A549 (cell line): ENCODE data around the gene EPB42. TPM values are rescaled to one million over a fixed set of nuclear protein-coding genes. Genes with fewer than 3 reads are reported as not detected.

Source experiments
- ATAC-seq, 2 experiments: fragments of 200-7000 bp in 1 of 2; fragments of >200 bp in 1 of 2; cut with Nextera tagmentation in 1 of 2; cut with Tn5 transposase in 1 of 2; 3 replicates each; pipeline versions ENCODE4 v1.8.0 to v1.9.1; 2018 to 2020; ENCODE audit warnings: mild to moderate bottlenecking in 1 of 2, moderate library complexity in 1 of 2
- CTCF ChIA-PET: fragments of 300-600 bp; sonication (Branson Sonifier 250); formaldehyde crosslinking; extraction: SDS; loops from one replicate; lab custom pipeline; 2021; ENCODE audit warnings: antibody characterized with exemption, inconsistent platforms; lab: Yijun Ruan, JAX
- POLR2A ChIA-PET: fragments of 350-600 bp; formaldehyde crosslinking; extraction: SDS; loops from one replicate; lab custom pipeline; 2021; ENCODE audit warnings: antibody characterized with exemption, inconsistent platforms; lab: Yijun Ruan, JAX
- DNase-seq, 2 experiments: peaks; one replicate each; pipeline versions ENCODE4 v3.0.0 to v3.0.0-alpha.2; 2011 to 2016; ENCODE audit warnings: low read depth in 1 of 2, low spot score in 1 of 2
- FAIRE-seq: peaks from 2 replicates; lab custom pipeline; 2011; peaks lifted over from hg19 to GRCh38; lab: Jason Lieb, UNC
- H3K27ac ChIP-seq, 2 experiments: fragments of >200 bp; sonication (Bioruptor Twin); formaldehyde crosslinking; 3 replicates each; pipeline ENCODE4 v1.5.1; 2016 to 2017
- H3K4me1 ChIP-seq: fragments of >200 bp; sonication (Bioruptor Twin); formaldehyde crosslinking; 3 replicates; pipeline ENCODE4 v1.6.1; 2016
- H3K4me2 ChIP-seq: fragments of >200 bp; sonication (Bioruptor Twin); formaldehyde crosslinking; 3 replicates; pipeline ENCODE4 v1.6.1; 2016
- H3K4me3 ChIP-seq: fragments of >200 bp; sonication (Bioruptor Twin); formaldehyde crosslinking; 3 replicates; pipeline ENCODE4 v1.5.1; 2016
- H3K9me3 ChIP-seq: fragments of >200 bp; sonication (Bioruptor Twin); formaldehyde crosslinking; 3 replicates; pipeline ENCODE4 v1.6.1; 2016
- BCL3 ChIP-seq: fragments of >200 bp; sonication (Bioruptor Twin); formaldehyde crosslinking; IDR thresholded peaks from 3 replicates; pipeline ENCODE4 v1.6.1; 2016
- CTCF ChIP-seq: fragments of >200 bp; sonication (Bioruptor Twin); formaldehyde crosslinking; IDR thresholded peaks from 3 replicates; pipeline ENCODE4 v1.5.1; 2016
- ELK1 ChIP-seq: fragments of 150-350 bp; IDR thresholded peaks from 2 replicates; pipeline ENCODE4 v1.6.1; 2014; ENCODE audit warnings: low read depth, mild to moderate bottlenecking, low read length
- EP300 ChIP-seq, 2 experiments: fragments of >200 bp; sonication (Bioruptor Twin); formaldehyde crosslinking; IDR thresholded peaks; 2 replicates in 1 of 2; 3 replicates in 1 of 2; pipeline ENCODE4 v1.6.1; 2016 to 2017
- FOSL2 ChIP-seq, 2 experiments: fragments of 450-650 bp in 1 of 2; fragments of >200 bp in 1 of 2; sonication (Bioruptor Twin) in 1 of 2; formaldehyde crosslinking; IDR thresholded peaks; 2 replicates each; pipeline versions ENCODE4 v1.5.0 to v1.6.1; 2016 to 2020; ENCODE audit warnings: mild to moderate bottlenecking in 1 of 2, moderate library complexity in 1 of 2
- HDAC2 ChIP-seq: fragments of 200-600 bp; sonication (generic); IDR thresholded peaks from 2 replicates; pipeline ENCODE4 v1.6.1; 2016
- HES2 ChIP-seq: fragments of >200 bp; sonication (Bioruptor Twin); formaldehyde crosslinking; IDR thresholded peaks from 2 replicates; pipeline ENCODE4 v1.6.1; 2016
- HOXA7 ChIP-seq: fragments of 250-450 bp; sonication (Bioruptor Pico); IDR thresholded peaks from 2 replicates; pipeline ENCODE4 v1.5.0; 2020; ENCODE audit warnings: mild to moderate bottlenecking, moderate library complexity
- HOXB13 ChIP-seq: fragments of 250-450 bp; sonication (Bioruptor Pico); IDR thresholded peaks from 2 replicates; pipeline ENCODE4 v1.5.0; 2020; ENCODE audit warnings: low read depth, mild to moderate bottlenecking, moderate library complexity
- HOXB5 ChIP-seq: fragments of 250-450 bp; sonication (Bioruptor Pico); IDR thresholded peaks from 2 replicates; pipeline ENCODE4 v1.5.0; 2020; ENCODE audit warnings: mild to moderate bottlenecking, moderate library complexity
- JUN ChIP-seq, 2 experiments: fragments of >200 bp; sonication (Bioruptor Twin); formaldehyde crosslinking; IDR thresholded peaks; 2 replicates in 1 of 2; 3 replicates in 1 of 2; pipeline ENCODE4 v1.6.1; 2016 to 2017
- KDM1A ChIP-seq: fragments of 200-600 bp; sonication (generic); IDR thresholded peaks from 2 replicates; pipeline ENCODE4 v1.6.1; 2016; ENCODE audit warnings: low read depth, mild to moderate bottlenecking
- MAFK ChIP-seq: fragments of 450-650 bp; IDR thresholded peaks from 2 replicates; pipeline ENCODE4 v1.6.1; 2014; ENCODE audit not compliant: partially characterized antibody
- MAX ChIP-seq: IDR thresholded peaks from 2 replicates; pipeline ENCODE4 v1.6.1; 2012
- MYC ChIP-seq: IDR thresholded peaks from 2 replicates; pipeline ENCODE4 v1.6.1; 2012; ENCODE audit warnings: mild to moderate bottlenecking, inconsistent platforms, low read length, improper control_type of control experiment, borderline replicate concordance
- NR3C1 ChIP-seq: fragments of >200 bp; sonication (Bioruptor Twin); formaldehyde crosslinking; IDR thresholded peaks from 3 replicates; pipeline ENCODE4 v1.6.1; 2017
- PBX3 ChIP-seq: IDR thresholded peaks from 2 replicates; pipeline ENCODE4 v1.6.1; 2012
- POLR2A ChIP-seq: IDR thresholded peaks from 2 replicates; pipeline ENCODE4 v1.6.1; 2012; ENCODE audit warnings: mild to moderate bottlenecking, low read length
- POLR2AphosphoS2 ChIP-seq: conservative IDR thresholded peaks from 2 replicates; pipeline ENCODE4 v1.6.1; 2012; ENCODE audit warnings: low read length, improper control_type of control experiment, inconsistent platforms
- RCOR1 ChIP-seq: fragments of 150-350 bp; IDR thresholded peaks from 2 replicates; pipeline ENCODE4 v1.6.1; 2014; ENCODE audit warnings: antibody characterized with exemption, low read length, low read depth
- REST ChIP-seq: fragments of 200-600 bp; sonication (generic); IDR thresholded peaks from 2 replicates; pipeline ENCODE4 v1.6.1; 2016; ENCODE audit warnings: antibody characterized with exemption, mild to moderate bottlenecking, moderate library complexity
- RNF2 ChIP-seq: fragments of 200-600 bp; sonication (generic); IDR thresholded peaks from 2 replicates; pipeline ENCODE4 v1.6.1; 2016; ENCODE audit warnings: low read depth, mild to moderate bottlenecking, antibody characterized with exemption, moderate library complexity, borderline replicate concordance
- SMC3 ChIP-seq: fragments of >200 bp; sonication (Bioruptor Twin); formaldehyde crosslinking; IDR thresholded peaks from 3 replicates; pipeline ENCODE4 v1.6.1; 2018; ENCODE audit warnings: inconsistent platforms
- TP53 ChIP-seq: fragments of 250-450 bp; sonication (Bioruptor Pico); IDR thresholded peaks from 2 replicates; pipeline ENCODE4 v1.5.0; 2021; ENCODE audit warnings: mild to moderate bottlenecking, moderate library complexity
- ZC3H11A ChIP-seq: fragments of 450-650 bp; IDR thresholded peaks from 2 replicates; pipeline ENCODE4 v1.6.1; 2014; ENCODE audit warnings: antibody characterized with exemption, mild to moderate bottlenecking
- ZSCAN20 ChIP-seq: fragments of 250-450 bp; sonication (Bioruptor Pico); IDR thresholded peaks from 2 replicates; pipeline ENCODE4 v1.8.0; 2022; ENCODE audit warnings: mild to moderate bottlenecking, moderate library complexity
- WGBS: methylation state at CpG from one replicate; pipeline ENCODE4 v1.1.6; 2017; ENCODE audit errors: missing lambda C conversion rate; 5-methylcytosine and 5-hydroxymethylcytosine counted together
- polyA plus RNA-seq, 4 experiments: library from polyadenylated mRNA; depleted of rRNA in 3 of 4; stranded (reverse); fragments of >200 nt; fragmentation: RNase III in 1 of 4; extraction: RNeasy Plus Mini Kit Qiagen cat#74134 plus additional on column Dnase treatment in 1 of 4; gene quantifications; 2 replicates in 3 of 4; 3 replicates in 1 of 4; pipeline ENCODE4 v1.2.3, GENCODE V29; 2011 to 2017

The EPB42 gene
- polyA plus RNA-seq, 2 of the 4 experiments (the other 2 are of a cell fraction) = not detected

- Histone ChIP-seq H3K4me2 (no peak overlapping the region), H3K4me3 (no peak overlapping the region), H3K4me1 (no peaks in the 10 kb centered on the region), H3K9me3 (no peaks in the 10 kb centered on the region), H3K27ac (no peak overlapping the region)
- ATAC-seq (no peak), DNase-seq (no peak), FAIRE-seq (no peak)
- no peak for TF ChIP-seq MYC
- ChIA-PET CTCF (interaction anchor here (0.9 kb wide), 1 partner anchor 33 kb away, joined by 6 read pairs; no protein-coding TSS in a partner anchor), POLR2A (no interaction called here)
- WGBS = 62% methylated on average over 7 of the region's 8 CpGs
Observed at GRCh38 chr15:43258781-43259180, 38.0 kb upstream of the EPB42 start.

GRCh38 chr15:43256341-43256740 lies 35.5 kb upstream of the EPB42 start:
- FAIRE-seq (no peak), DNase-seq (no peak), ATAC-seq (no peak)
- TF ChIP-seq CTCF (no peak), TP53 (no peak), ZC3H11A (no peak), HES2 (no peak), PBX3 (no peak), EP300 (IDR thresholded peaks at IDR 0.05) (no peak), HOXB5 (no peak), HOXB13 (no peak), MAFK (no peak), JUN (IDR thresholded peaks at IDR 0.05) (no peak), BCL3 (no peak), HDAC2 (no peak), RCOR1 (no peak), ELK1 (no peak), NR3C1 (no peak), SMC3 (no peak), FOSL2 (IDR thresholded peaks at IDR 0.05) (no peak), FOSL2 (CRISPR knock-in tag; IDR thresholded peaks at IDR 0.05) (no peak), RNF2 (no peak), POLR2A (no peak)
- no peak overlapping the region for H3K4me3 ChIP-seq
- no peak overlapping the region for H3K4me2 ChIP-seq
- H3K4me1 ChIP-seq = no peaks in the 10 kb centered on the region
- no peaks in the 10 kb centered on the region for H3K9me3 ChIP-seq
- ChIA-PET POLR2A (no interaction called here), CTCF (interaction anchor here (1.0 to 2.6 kb wide), 3 partner anchors 8 to 29 kb away, joined by 3 to 7 read pairs (median 4); partner anchors contain the start of gene TGM5)
- 0% methylated on average over 1 of the region's 7 CpGs for WGBS
- H3K27ac ChIP-seq = no peak overlapping the region

- 50% methylated on average over 2 of the region's 2 CpGs for WGBS
- ChIA-PET CTCF (interaction anchor here (1.0 to 2.6 kb wide), 2 partner anchors 11 to 30 kb away, joined by 4 to 7 read pairs; partner anchors contain the start of gene TGM5), POLR2A (no interaction called here)
- H3K4me1 ChIP-seq = no peaks in the 10 kb centered on the region
- ATAC-seq = no peak
- DNase-seq = no peak
- H3K4me2 ChIP-seq = no peak overlapping the region
- H3K4me3 ChIP-seq = no peak overlapping the region
- no peaks in the 10 kb centered on the region for H3K9me3 ChIP-seq
- FAIRE-seq = no peak
- H3K27ac ChIP-seq = no peak overlapping the region
- no peak for TF ChIP-seq KDM1A
- no peak for TF ChIP-seq ZSCAN20 (CRISPR knock-in tag)
- no peak for TF ChIP-seq SMC3
- no peak for TF ChIP-seq BCL3
- no peak for TF ChIP-seq MAX
- no peak for TF ChIP-seq HOXA7
- no peak for TF ChIP-seq EP300 (IDR thresholded peaks at IDR 0.05)
- TF ChIP-seq POLR2AphosphoS2 = no peak
- TF ChIP-seq REST = no peak
Observed at GRCh38 chr15:43255376-43255775, 34.6 kb upstream of the EPB42 start.
